HG03135 (cell line): ENCODE results near the gene CCN6.

Experiments
- ATAC-seq: cut with Tn5 transposase; IDR thresholded peaks from one replicate; pipeline ENCODE4 v1.9.1; 2021; ENCODE audit warnings: mild to moderate bottlenecking, moderate library complexity; ENCODE audit not compliant: unreplicated experiment

The CCN6 gene

GRCh38 chr6:112054001-112054400 lies at the start of gene CCN6:
Gene CCN6 (plus strand): TSS chr6:112054104. CDS start chr6:112054358, 254 bp downstream.
- no peak for ATAC-seq

- no peak for ATAC-seq
These were observed 49.5 kb upstream of the CCN6 start for GRCh38 chr6:112004201-112005012.

GRCh38 chr6:112005013-112005371 lies 48.9 kb upstream of the CCN6 start:
- ATAC-seq = no peak

- ATAC-seq = no peak
These were observed 46.6 kb upstream of the CCN6 start for GRCh38 chr6:112007254-112007653.

GRCh38 chr6:112007805-112008204 lies 46.1 kb upstream of the CCN6 start:
- ATAC-seq = no peak

- ATAC-seq = no peak
These were observed 45.4 kb upstream of the CCN6 start for GRCh38 chr6:112008482-112008881.

DNA sequence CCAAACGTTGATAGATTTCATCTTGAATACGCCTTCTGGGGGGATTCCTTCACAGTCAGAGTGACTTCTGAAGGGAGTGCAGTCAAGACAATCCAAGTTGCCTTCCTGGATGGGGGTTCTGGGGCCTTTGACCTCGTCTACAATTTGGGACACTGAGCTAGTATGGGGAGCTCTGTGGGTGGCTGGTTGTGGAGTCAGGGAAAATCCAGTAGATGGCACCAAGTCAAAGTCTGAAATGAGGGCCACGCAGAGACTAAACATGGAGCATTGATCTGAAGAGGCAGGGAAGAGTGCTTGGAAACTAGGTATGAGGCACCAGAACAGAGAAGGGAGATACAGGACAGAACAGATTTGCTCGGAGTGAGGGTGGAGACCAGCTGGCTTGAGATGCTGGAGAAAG lies 43.6 kb upstream of the CCN6 start:
- ATAC-seq = no peak

DNA sequence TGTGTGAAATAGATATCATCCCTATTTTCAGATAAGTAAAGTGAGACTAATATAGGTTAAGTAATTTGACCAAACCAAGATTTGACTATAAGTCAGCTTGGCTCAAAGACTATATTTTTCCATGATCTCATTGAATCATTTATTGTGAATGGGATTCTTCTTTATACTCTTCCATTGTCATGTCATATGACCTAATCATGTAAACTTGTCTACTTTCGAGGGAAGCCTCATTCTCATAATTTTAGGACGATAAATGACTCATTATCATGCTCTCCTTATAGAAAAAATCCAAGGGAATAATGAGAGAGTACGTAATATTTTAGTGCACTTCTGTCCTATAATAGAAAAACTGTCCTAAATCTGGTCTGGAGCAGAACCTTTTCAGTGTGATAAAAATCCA lies 40.9 kb upstream of the CCN6 start:
- ATAC-seq = no peak

GRCh38 chr6:112014483-112014882 lies 39.4 kb upstream of the CCN6 start:
- ATAC-seq = no peak

DNA sequence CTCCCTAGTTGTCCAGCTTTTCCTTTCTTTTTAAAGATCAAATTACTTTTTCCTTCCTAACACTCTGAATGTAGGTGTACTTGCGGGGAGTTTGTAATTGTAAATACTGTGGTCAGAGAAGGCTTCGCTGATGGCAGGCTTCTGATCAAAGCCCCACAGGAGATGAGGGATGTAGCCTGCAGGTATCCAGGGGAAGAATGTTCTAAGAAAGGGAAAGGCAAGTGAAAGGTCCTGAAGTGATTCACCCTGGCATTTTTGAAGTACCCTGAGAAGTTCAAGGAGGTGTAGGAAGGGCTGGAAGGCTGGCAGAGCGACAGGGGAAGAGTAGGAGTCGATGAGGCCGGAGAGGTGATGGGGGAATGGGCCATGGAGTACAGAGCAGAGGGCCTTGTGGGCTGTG lies 38.2 kb upstream of the CCN6 start:
- ATAC-seq = no peak

- no peak for ATAC-seq
These were observed 37.6 kb upstream of the CCN6 start for GRCh38 chr6:112016320-112016719.

DNA sequence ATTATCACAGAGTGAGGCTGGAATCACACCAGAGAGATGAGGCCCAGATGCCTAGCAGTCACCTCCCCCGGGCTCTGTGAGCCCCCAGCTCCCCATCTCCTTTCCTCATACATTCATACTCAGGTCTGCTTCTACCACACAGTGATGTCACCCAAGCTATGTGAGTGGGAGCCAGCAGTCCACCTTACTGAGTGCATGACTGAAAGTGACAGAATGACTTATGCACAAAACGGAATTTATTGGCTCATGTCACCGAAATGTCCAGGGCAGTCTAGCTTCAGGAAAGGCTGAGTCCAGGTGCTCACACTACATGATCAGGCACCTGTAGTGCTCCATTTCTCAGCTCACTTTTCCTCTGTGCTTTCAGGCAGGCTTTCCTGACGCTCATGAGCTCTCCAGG lies 36.7 kb upstream of the CCN6 start:
- ATAC-seq = no peak

GRCh38 chr6:112017760-112018537 lies 36.0 kb upstream of the CCN6 start:
- no peak for ATAC-seq

DNA sequence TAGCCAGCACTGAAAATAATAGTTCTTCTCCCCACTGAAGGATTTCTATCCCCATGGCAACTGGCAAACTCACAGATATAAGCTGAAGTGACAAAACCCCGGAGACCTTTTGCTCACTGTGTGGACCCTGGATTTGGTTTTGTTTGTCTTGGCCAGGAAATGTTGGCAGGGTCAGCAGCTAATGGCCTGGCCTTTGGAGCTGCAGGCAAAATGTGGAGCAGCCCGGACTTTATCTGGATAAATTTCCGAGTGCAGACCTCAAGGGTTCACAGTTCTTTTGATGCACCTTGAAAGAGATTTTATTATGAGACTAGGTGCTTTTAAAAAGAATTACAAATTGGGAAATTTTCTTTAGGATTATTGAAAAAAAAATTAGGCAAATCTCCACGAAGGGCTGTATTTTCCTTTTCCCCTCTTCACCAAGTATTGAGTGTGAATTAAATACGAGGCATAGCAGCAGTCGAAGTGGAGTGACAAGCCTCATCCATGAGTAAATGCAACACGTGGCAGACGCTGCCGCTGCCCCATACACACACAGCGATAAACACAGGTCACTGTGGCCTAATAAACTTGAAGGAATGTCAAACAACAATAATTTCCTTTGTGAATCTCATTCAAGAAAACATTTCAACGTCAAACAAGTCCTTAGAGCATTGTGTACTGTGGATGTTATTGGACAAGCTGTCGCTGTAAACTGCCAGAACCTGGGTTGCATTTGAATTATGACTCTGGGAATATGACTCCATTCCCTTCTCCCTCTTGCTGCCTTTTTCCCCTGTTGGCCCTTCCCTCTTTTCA lies 35.1 kb upstream of the CCN6 start:
- no peak for ATAC-seq

GRCh38 chr6:112019589-112019988 lies 34.3 kb upstream of the CCN6 start:
- no peak for ATAC-seq

DNA sequence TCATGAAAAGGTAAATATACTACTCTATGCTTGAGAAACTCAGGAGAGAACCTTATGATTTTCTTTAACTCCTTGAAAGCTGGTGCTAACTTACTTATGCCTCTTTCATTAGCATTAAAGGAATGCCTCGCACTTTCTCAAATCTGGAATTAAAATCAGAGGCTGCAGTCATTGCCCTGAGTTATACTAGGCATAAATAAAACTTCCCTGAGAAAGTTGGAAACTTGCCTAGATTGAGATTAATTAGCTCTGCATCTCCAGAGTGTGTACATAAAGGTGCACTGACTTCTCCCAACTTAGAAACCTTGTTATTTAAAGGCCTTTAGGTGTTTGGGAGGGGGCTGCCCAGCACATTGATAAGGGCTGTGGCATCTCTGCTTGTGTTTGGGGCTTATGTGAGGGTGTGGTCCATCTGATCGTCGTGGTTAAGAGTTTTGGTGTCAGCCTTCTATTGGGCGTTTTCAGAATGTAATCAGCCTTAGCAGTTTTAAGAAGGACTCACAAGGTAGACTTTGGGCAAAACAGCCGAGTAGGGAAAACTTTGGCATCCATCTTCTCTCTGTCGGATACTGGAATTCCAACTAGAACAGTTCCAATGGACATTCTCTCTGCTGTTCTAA lies 32.1 kb upstream of the CCN6 start:
- no peak for ATAC-seq

GRCh38 chr6:112022749-112023148 lies 31.2 kb upstream of the CCN6 start:
- ATAC-seq = no peak

GRCh38 chr6:112024464-112024863 lies 29.4 kb upstream of the CCN6 start:
- ATAC-seq = no peak

DNA sequence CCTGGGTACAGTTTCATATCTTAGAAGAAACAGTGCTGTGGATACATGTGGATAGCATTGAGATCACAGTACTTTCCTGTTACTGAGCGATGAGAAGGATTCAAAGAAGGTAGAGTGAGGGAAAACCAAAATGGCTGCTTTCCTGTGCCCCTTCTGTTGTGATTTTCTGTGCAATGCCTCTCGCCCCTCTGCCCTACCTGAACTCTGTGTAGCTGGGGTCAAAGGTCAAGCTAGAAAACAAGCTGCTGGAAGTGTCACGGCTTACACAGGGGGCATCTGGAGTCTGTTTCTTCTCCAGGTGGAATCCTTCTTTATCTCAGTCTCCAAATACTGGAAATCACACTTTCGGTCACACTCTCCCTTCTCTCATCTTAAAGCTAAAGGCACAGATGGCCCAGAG lies 27.0 kb upstream of the CCN6 start:
- no peak for ATAC-seq

DNA sequence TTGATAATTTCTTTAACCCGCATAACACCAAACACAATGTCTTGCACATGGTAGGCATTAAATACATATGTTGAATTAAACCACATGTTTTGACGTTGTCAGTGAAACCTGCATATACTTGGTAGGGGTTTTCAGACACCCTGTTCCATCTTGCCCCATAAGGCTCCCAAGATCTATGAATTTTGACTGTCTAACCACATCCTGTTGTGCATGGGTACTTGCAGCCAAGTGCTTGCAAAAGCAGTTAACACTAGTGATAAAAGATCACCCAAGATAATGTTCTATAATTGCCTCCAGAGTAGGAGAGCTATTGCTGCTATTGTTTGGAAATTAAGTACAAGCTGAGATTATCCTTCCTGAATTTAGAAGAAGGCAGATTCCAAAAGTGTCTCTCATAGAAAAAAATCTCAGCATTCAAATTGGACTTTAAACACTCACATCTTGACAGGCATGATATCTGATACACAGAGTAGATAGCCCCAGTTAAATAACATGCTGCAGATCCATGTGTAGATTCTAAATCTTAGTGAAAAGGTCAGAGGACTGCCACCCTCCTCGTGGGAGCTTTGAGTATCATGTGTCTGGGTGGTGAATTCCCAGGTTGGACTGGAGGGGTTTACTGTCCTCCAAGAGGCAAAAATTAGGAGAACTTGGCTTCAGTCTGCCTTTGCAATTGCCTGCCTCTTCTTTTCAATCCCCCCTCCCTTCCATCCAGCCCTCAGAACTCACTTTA lies 25.8 kb upstream of the CCN6 start:
- ATAC-seq = no peak
